Right lung (tissue), 5 donors: ENCODE data around the gene SLC22A23. TPM values are rescaled to one million over a fixed set of nuclear protein-coding genes. Genes with fewer than 3 reads are reported as not detected.
"Not testable (repeated sequence)": the region's sequence is repeated elsewhere in the genome, so short reads cannot be mapped to it uniquely, and the experiment has no call there.

Source experiments
- DNase-seq, 2 donors: peaks; one replicate each; pipeline ENCODE4 v3.0.0-alpha.2; 2013
- polyA plus RNA-seq, 5 donors: library from polyadenylated mRNA; unstranded; fragments of 120-200 nt; gene quantifications; one replicate each; pipeline versions ENCODE4 v1.2.1 to v1.2.3, GENCODE V29; 2013; ENCODE audit warnings: inconsistent platforms in 1 of 5, low replicate concordance in 1 of 5; ENCODE audit not compliant: insufficient read length in 5 of 5, insufficient read depth in 1 of 5

The SLC22A23 gene
- polyA plus RNA-seq, 5 donors = 16.2 to 24.7 (median 18.1) TPM

DNA sequence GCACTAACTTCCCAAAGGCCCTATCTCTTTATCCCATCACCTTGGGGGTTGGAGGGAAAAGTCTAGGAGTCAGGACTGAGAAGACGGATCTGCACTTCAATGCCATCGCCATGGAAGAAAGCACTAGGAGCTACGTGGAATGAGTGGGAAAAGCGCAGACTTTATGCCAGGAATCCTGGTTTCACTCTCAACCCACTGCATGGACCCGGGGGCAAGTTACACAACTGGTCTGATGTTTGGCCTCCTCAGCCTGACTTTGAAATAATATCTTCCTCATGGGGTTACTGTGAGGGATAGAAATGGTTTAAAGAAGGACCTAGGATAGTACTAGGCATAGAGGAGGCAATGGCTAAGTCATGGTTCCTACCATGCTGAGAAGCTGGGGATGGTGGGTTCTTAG, 211.6 kb downstream of the SLC22A23 start:
- DNase-seq = no peak

DNA sequence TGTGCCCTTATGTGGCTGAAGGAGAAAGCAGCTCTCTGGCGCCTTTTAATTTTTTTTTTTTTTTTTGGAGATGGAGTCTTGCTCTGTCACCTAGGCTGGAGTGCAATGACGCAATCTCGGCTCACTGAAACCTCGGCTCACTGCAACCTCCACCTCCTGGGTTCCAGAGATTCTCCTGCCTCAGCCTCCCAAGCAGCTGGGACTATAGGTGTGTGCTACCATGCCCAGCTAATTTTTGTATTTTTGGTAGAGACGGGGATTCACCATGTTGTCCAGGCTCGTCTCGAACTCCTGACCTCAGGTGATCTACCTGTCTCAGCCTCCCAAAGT, 212.1 kb downstream of the SLC22A23 start:
- DNase-seq = not testable (repeated sequence)

DNA sequence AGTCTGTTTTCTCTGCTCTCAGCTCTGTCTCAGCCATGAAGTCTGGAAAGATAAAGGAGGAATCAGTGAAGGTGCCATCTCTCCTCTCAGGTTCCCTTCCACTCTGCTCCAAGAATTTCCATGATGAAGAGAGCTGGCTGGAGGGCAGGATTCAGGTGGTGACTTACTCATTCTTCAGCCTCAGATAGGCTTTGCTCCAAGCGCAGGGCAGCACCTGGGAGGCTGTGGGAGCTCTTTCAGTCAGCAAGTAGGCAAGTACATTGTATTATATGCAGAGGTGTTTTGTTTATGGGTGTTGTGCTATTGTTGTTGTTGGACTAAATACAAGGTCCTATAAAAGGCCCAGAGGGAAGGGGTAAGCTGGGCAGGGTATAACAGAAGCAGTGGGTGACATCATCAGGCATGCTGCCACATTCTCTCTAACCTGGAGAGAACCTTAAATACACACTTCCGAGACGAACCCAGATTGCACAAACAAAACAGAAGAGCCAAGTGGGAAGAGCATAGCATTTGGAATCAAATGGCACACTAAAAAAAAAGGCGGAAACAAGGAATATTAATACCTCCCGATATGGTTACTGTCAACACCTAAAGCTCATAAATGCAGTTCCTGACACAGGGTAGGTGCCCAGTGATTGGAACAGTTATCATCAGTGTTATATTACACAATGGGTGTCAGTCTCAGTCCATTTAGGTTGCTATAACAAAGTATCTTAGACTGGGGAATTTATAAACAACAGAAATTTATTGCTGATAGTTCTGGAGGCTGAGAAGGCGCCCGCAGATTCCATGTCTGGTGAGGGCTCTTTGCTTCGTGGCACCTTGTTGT, 212.6 kb downstream of the SLC22A23 start:
- no peak for DNase-seq

DNA sequence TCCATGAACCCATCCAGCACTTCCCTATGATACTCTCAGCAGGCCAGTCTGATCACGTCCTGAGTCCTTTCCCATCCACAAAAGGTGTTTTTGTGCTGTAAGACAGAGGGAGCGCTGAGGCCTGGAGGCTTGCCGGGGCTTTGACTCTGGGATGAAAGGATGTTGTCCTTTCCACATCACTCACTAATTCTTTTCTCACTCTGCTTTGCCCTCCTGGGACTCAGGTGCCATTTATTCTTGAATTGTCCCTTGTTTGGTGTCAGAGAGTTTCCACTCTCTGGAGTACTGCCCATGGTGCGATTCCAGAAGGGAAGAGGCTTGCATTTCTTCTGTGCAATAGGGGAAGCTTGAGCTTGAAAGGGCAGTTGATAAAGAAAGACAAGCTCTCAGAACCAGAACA, 214.1 kb downstream of the SLC22A23 start:
- no peak for DNase-seq

DNA sequence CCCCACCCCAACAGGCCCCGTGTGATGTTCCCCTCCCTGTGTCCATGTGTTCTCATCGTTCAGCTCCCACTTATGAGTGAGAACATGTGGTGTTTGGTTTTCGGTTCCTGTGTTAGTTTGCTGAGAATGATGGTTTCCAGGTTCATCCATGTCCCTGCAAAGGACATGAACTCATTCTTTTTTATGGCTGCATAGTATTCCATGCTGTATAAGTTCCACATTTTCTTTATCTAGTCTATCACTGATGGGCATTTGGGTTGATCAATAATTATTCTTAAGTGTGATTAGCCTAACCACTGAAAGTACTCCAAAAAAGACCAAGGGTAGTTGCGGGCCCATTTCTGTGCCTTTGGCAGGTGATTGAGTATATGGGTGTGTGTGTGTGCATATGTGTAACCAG, 215.1 kb downstream of the SLC22A23 start:
- DNase-seq = not testable (repeated sequence)

DNA sequence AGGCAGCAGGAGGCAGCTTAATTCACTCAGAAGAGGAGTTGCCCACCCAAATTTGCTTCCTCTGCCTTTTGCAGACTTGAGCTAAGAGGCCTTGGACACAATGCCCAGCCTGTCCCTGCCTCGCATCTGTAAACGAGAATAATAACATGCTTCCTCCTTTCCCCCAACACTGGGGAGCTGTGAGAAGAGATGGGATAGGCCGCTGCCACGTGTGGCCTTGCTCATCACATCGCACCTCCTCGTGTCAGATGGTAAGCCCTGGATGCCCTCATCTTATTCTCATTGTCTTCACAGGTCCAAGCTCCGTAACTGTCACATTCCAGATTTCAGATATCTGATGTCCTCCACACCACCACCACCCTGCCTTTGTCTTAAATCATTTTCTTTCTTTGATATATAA, 216.3 kb downstream of the SLC22A23 start:
- DNase-seq = no peak

DNA sequence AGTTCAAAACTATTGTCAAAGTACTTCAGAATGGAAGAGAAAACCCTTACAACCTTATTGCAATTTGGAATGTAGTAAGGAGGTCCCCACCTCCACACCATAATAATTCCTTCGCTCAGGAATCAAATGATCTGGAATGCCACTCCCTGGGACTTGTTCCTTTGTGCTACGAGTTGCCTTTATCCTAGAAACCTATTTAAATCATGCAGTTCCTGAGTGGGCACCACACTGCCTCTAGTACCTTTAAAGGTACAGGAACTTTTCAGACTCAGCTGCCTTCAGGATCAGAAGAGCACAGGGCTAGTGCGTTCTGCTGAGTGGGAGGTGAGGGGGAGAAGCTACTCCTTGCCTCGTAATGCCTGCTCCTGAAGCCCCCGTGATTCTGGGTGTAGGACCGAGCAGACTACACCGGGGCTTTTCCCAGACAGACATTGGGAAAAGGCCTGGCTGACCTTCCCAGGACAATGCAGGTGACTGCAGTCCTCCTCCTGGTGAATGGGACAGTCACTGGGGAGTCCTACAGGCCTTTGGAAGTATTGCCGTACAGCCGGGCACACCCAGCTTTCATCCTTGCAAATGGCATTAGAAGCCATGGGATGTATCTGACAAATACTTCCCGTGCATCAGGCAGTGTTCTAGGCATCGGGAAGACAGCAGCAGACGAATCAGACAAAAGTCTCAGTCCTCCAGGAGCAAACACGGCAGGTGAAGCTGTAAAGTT, 217.6 kb downstream of the SLC22A23 start:
- DNase-seq = no peak

DNA sequence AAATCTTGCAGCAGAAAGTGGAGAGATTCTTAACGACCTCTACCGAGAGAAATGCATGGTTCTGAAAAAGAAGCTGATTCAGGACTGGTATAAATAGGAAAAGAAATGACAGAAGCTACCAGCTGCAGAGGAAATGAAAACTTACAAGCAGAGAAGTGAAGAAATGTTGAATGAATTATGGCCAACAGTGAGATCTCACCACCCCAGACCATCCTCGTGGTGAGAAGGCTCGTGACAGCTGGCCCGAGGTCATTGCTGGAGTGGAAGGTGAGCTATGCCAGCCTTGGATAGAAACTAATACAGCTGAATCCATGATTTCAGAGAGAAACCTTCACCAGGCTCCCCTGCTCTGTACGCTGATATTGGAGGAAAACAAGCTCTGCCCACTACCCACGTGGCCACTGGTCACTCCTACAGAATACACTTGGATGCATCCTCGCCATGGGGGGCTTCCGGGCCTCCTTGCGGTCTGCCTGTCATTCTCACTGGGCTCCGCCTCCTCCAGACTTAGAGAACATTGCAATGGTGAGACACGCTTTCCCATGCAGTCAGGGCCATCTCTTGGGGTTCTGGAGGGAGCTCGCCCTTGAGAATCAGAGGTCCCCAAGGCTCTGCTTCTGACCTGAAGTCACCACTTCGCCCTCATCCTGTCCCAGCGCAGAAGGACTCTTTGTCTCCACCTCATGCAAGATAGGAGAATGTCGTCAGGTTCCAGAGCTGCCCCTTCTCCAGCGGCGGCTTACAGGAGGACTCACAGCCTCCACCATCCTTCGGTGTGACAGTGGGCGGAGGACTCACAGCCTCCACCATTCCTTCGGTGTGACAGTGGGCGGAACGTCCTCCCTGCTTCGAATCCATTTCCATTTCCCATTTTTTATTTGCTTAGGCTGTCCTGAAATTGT, 218.8 kb downstream of the SLC22A23 start:
- DNase-seq = no peak

DNA sequence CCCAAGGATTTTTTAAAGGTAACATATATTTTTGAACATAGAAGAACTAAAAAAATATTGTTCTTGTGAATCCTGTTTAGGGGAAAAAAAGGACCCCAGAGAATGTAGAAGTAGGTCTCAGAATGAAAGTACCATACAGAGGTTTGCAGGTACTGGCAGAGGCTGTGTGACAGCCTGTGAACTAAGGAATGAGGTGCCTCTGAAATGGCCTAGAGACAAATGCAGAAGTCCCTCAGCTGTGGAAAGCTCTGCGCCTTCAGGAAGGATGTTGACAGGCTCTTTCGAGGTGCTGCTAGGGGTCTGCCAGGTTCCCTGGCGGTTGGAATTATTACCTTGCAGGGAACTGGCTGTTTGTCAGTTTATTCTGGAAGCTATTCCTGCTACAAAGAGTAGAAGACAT, 220.8 kb downstream of the SLC22A23 start:
- no peak for DNase-seq

DNA sequence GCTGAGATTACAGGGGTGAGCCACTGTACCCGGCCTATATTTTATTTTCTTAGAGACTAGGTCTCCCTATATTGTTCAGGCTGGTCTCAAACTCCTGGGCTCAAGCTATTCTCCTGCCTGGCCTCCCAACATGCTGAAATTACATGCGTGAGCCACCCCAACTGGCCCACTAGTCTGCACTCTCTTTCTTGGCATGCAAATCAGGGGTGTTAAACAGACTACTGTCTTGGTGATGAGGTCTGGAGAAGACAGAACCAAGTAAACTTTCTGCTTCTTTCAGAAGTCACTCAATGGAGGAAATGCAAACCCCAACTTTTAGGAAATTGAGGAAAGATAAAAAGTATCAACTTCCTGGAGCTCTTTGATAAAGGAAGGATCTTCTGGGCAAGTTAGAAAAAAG, 221.4 kb downstream of the SLC22A23 start:
- DNase-seq = no peak

DNA sequence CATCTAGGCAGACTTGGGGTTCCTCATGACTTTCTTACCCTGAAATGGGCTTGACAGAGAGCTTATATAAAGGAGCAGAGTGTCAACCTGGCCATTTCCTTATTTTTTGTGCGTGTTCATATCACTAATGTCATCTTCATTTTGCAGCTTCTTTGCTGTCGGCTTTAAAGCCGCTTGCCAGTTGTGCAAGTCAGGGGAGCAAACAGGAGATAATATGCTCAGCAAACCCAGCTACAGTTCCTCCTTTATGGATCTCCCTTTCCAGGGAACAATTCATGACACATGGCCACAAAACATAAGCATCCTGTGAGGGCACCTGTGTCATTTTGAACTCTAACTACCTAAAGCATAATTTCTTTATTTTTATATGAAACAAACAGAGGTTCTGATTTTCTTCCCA, 222.9 kb downstream of the SLC22A23 start:
- DNase-seq = no peak

DNA sequence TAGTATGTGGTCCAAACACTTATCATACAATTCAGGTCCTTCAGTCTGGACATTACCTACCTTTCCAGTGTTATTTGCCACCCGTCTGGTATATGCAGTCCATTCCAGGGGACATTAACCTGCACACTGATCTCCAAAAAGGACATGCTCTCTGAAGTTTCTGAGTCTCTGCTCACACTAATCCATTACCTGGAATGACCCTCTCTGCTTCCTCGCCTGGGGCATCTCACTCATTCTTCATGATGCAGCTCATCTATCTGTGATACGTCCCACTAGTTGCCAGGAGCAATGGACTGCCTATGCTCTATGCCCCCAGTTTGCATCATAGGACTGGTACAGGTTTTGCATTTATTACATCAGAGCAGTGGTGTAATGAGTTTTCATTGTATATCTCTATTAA, 223.5 kb downstream of the SLC22A23 start:
- no peak for DNase-seq

DNA sequence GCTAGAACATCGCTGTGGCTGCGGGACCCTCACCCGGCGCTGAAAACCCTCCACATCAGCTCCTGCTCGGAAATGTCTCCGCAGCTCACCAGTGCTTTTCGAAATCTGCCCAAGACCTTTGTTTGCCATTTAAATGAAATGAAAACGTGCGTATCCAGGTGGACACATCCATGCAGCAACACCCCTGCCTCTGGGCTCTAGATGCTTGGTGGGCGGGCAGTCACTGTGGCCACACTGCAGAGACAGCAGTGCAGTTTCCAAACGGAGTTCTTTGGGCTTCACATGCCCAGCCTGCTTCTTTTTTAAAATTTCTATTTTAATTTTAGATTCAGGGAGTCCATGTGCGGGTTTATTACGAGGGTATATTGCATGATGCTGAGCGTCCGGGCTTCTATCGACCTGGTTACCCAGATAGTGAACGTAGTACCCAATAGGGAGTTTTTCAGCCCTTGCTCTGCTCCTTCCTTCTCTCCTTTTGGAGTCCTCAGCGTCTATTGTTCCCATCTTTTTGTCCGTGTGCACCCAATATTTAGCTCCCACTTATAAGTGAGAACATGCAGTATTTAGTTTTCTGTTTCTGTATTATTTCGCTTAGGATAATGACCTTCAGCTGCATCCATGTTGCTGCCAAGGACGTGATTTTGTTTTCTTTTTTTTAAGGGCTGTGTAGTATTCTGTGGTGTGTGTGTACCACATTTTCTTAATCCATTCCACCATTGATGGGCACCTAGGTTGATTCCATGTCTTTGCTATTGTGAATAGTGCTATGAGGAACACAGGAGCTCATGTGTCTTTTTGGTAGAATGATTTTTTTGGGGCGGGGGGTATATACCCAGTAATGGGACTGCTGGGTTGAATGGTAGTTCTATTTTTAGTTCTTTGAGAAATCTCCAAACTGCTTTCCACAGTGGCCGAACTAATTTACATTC, 224.6 kb downstream of the SLC22A23 start:
- DNase-seq = no peak

DNA sequence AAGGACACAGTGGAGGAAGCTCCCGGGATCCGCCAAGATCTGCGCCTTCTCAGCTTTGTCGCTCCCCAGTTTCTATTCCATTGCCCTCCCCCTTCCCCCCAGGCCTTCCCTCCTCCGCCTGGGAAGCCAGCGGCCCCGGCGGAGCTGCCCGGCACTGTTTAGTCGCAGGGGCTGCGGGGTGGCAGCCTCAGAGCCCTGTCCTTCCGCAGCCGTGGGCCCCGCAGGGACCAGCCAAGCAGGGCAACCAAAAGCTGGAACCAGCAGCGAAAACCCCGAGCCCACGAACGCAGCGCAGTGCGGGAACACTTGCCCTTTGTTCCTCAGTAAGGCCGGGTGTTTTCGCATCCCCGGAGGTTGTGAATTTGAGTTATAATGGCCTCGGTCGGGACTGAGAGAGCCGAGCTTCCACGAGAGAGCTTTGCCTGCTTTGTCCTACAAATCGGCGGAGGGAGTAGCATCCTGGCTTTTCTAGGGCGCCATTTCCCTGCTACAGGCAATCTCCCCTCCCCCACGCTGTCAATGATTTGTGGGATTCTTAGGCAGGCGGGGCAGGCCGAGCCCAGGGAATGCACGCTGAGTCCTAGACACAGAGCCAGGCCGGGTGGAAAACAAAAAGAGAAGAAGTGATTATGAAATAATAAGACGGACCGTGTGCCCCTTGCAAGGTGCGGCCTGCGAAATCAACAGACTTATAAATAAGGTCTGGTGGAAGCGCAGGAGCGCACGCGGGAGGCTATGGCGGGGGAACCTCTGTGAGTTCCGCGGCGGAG, 225.4 kb downstream of the SLC22A23 start:
- DNase-seq = peak in 1 of 2 donors; percentile 79

DNA sequence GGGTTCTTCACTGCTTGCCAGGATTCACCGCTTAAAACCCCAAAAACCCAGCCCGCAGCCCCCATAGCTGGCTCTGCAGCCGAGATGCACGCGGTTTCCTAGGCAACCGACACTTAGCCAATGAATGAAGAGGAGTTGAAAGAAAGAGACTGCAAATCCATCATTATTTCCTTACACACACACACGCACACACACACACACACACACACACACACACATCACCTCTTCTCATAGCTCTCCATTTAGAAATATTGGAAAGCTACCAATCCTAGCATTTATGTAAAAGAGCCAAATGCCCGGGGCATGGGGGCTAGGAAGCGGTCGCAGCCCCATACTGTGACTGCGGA, 226.0 kb downstream of the SLC22A23 start:
- DNase-seq = no peak

DNA sequence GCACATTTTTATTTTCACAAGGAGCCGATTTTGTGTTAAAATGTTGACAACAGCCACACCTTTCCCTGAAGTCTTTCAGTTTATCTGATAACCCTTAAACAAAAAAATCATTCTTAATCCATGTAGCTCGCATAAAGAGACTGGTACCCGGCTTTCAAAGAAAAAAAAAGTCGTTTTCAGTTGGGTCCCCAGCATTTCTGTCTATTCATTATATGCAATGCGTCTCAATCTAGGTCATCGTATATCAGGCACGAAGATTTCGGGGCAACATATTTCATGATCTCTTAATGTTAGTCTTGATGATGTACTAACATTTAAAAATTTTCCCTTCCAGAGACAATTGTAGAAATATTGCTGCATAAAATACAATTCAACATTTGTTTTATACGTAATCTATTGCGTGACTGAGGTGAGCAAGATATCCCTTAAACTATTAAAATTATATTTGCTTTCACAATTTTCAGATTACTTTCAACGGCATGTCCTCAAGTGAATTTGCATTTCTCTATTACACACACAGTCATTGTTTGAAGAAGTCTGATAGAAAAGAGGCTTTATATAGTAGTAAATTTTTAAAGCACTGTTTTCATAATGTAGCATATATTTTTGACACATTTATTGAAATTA, 226.5 kb downstream of the SLC22A23 start:
- no peak for DNase-seq

DNA sequence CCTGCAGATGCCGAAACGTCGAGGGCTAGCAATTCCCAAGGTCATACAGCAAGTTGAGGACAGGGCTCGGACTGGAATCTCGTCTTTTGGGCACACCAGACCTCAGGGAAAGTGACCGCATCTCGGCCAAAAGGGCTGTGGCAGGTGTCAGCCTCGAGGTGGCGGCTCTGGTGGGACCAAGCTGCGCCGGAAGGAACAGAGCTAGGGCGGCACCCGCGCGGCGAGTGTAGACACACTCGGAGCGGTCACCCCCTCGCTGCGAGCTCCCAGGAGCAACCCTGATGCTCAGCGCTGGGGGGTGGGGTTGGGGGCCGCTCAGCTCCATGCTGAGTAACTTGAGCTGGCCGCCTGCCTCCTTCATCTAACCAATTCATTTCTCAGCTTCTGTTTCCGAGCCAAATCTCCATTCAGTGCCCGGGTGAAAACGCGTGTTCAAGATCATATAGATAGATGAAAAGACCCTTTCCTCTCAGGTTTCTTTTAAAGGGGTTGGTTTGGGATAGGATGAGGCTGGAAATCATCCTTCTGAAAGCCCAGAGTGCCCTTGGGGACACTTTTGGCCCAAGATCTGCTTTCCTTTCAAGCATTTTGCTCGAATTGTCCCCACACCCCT, 227.2 kb downstream of the SLC22A23 start:
- no peak for DNase-seq

DNA sequence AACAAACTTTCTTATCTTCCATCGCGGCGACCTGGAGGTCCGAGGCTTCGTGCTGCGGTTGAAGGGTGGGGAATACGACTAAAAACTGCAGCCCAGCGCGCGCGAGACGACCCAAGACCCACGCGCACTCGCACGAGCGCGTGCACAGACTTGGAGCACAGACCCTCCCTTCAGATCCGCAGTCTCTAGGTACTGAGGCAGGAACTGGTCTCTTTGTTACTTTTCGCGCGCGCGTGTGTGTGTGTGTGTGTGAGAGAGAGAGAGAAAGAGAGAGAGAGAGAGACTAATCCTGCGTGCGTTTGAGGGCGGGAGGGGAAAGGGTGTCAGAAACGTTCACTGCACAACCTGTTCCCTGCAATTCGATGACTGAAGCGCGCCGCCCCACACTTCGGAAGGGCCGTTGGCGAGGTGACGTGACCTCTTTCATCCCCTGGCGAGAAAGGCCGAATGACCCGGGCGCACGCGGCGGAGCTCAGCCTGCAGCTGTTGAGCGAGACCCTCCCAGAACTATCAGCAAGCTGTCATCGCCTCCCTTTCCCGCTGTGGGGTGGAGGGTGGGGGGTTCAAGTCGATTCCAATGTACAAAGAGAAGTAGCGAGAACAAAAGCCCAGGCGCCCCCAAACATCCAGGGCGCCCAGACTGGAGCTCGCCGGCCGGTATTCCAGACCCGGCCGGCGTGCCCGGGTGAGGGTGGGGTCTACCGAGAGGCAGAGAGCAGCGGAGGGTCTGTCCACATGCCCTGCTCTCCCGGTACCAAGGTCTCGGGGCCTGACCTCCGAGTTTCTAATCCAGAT, 227.9 kb downstream of the SLC22A23 start:
- DNase-seq = no peak
